H9 (cell line): ENCODE results near the gene CCDC13. TPM values are rescaled to one million over a fixed set of nuclear protein-coding genes. Genes with fewer than 3 reads are reported as not detected.

Source experiments
- DNase-seq: peaks from one replicate; pipeline ENCODE4 v3.0.0-alpha.2; 2017
- H2AFZ ChIP-seq: one replicate; pipeline ENCODE4 v1.6.1; 2013; ENCODE audit warnings: mild to moderate bottlenecking, low read length, control low read depth, moderate library complexity
- H2AK5ac ChIP-seq: 2 replicates; pipeline ENCODE4 v1.6.1; 2013; ENCODE audit warnings: low read length, control low read depth, mixed read lengths; ENCODE audit not compliant: insufficient read length
- H2BK120ac ChIP-seq: one replicate; pipeline ENCODE4 v1.6.1; 2013; ENCODE audit warnings: low read depth, mild to moderate bottlenecking, low read length, control low read depth, inconsistent platforms; ENCODE audit not compliant: poor library complexity, severe bottlenecking
- H2BK12ac ChIP-seq: 2 replicates; pipeline ENCODE4 v1.6.1; 2013; ENCODE audit warnings: low read length, control low read depth, mixed read lengths, low read depth; ENCODE audit not compliant: insufficient read length
- H2BK15ac ChIP-seq: 2 replicates; pipeline ENCODE4 v1.6.1; 2013; ENCODE audit warnings: low read depth, low read length, control low read depth
- H2BK20ac ChIP-seq: one replicate; pipeline ENCODE4 v1.6.1; 2013; ENCODE audit warnings: low read depth, mild to moderate bottlenecking, low read length, control low read depth, inconsistent platforms; ENCODE audit not compliant: poor library complexity, severe bottlenecking
- H2BK5ac ChIP-seq: 2 replicates; pipeline ENCODE4 v1.6.1; 2013; ENCODE audit warnings: low read length, control low read depth, mixed read lengths; ENCODE audit not compliant: insufficient read length
- H3K14ac ChIP-seq: 2 replicates; pipeline ENCODE4 v1.6.1; 2013; ENCODE audit warnings: low read length, control low read depth; ENCODE audit not compliant: insufficient read depth
- H3K18ac ChIP-seq: 2 replicates; pipeline ENCODE4 v1.6.1; 2013; ENCODE audit warnings: low read depth, mild to moderate bottlenecking, mixed read lengths, low read length, control low read depth; ENCODE audit not compliant: insufficient read length
- H3K23ac ChIP-seq: 2 replicates; pipeline ENCODE4 v1.6.1; 2013; ENCODE audit warnings: low read length, control low read depth, mixed read lengths, low read depth; ENCODE audit not compliant: insufficient read length
- H3K23me2 ChIP-seq: 2 replicates; pipeline ENCODE4 v1.6.1; 2013; ENCODE audit warnings: low read depth, mild to moderate bottlenecking, mixed read lengths, low read length, control low read depth; ENCODE audit not compliant: insufficient read length, poor library complexity, severe bottlenecking
- H3K27ac ChIP-seq: 2 replicates; pipeline ENCODE4 v1.5.1; 2013; ENCODE audit warnings: low read length, control low read depth, mixed read lengths, low read depth; ENCODE audit not compliant: insufficient read length
- H3K27me3 ChIP-seq: 2 replicates; pipeline ENCODE4 v1.6.1; 2013; ENCODE audit warnings: low read length, control low read depth, inconsistent platforms; ENCODE audit not compliant: insufficient read depth
- H3K4ac ChIP-seq: 2 replicates; pipeline ENCODE4 v1.6.1; 2013; ENCODE audit warnings: low read depth, mild to moderate bottlenecking, control low read depth, inconsistent platforms, low read length, moderate library complexity
- H3K4me1 ChIP-seq: 2 replicates; pipeline ENCODE4 v1.6.1; 2013; ENCODE audit warnings: low read length, control low read depth, inconsistent platforms; ENCODE audit not compliant: insufficient read depth
- H3K4me2 ChIP-seq: 2 replicates; pipeline ENCODE4 v1.6.1; 2013; ENCODE audit warnings: low read length, control low read depth, mixed read lengths; ENCODE audit not compliant: insufficient read length, insufficient read depth
- H3K56ac ChIP-seq: 2 replicates; pipeline ENCODE4 v1.6.1; 2013; ENCODE audit warnings: low read depth, mild to moderate bottlenecking, mixed read lengths, low read length, control low read depth; ENCODE audit not compliant: insufficient read length
- H3K79me1 ChIP-seq: 2 replicates; pipeline ENCODE4 v1.6.1; 2013; ENCODE audit warnings: low read depth, mild to moderate bottlenecking, moderate library complexity, low read length, control low read depth, inconsistent platforms; ENCODE audit not compliant: insufficient read depth, poor library complexity, severe bottlenecking
- H3K79me2 ChIP-seq: 2 replicates; pipeline ENCODE4 v1.6.1; 2013; ENCODE audit warnings: low read length, control low read depth, inconsistent platforms; ENCODE audit not compliant: insufficient read depth
- H3K9ac ChIP-seq: 2 replicates; pipeline ENCODE4 v1.6.1; 2013; ENCODE audit warnings: low read length, control low read depth, mixed read lengths; ENCODE audit not compliant: insufficient read length; ENCODE audit errors: extremely low read depth
- H3K9me3 ChIP-seq: one replicate; pipeline ENCODE4 v1.6.1; 2013; ENCODE audit warnings: low read depth, low read length, inconsistent platforms; ENCODE audit not compliant: control insufficient read depth
- H3T11ph ChIP-seq: one replicate; pipeline ENCODE4 v1.6.1; 2013; ENCODE audit warnings: mild to moderate bottlenecking, low read length, control low read depth, inconsistent platforms
- H4K20me1 ChIP-seq: one replicate; pipeline ENCODE4 v1.6.1; 2013; ENCODE audit not compliant: control insufficient read depth, insufficient read length, insufficient read depth
- H4K5ac ChIP-seq: 2 replicates; pipeline ENCODE4 v1.6.1; 2013; ENCODE audit warnings: low read depth, mild to moderate bottlenecking, mixed read lengths, low read length, control low read depth; ENCODE audit not compliant: insufficient read length
- H4K8ac ChIP-seq: replicated peaks from 2 replicates; pipeline ENCODE4 v1.6.1; 2013; ENCODE audit warnings: low read length, control low read depth, mixed read lengths, low read depth; ENCODE audit not compliant: insufficient read length
- H4K91ac ChIP-seq: 2 replicates; pipeline ENCODE4 v1.6.1; 2013; ENCODE audit warnings: low read depth, mild to moderate bottlenecking, moderate library complexity, mixed read lengths, low read length, control low read depth; ENCODE audit not compliant: insufficient read length
- H3K27ac Mint-ChIP-seq, 3 experiments: 2 replicates in 2 of 3; 3 replicates in 1 of 3; pipeline ENCODE4 v1.8.0; 2020 to 2021; ENCODE audit warnings: mixed read lengths in 3 of 3, mild to moderate bottlenecking in 1 of 3, moderate library complexity in 1 of 3
- H3K27me3 Mint-ChIP-seq: 2 replicates; pipeline ENCODE4 v1.8.0; 2021; ENCODE audit warnings: low read depth, mild to moderate bottlenecking, moderate library complexity, mixed read lengths
- H3K36me3 Mint-ChIP-seq, 3 experiments: 2 replicates in 2 of 3; 3 replicates in 1 of 3; pipeline ENCODE4 v1.8.0; 2020 to 2021; ENCODE audit warnings: low read depth in 3 of 3, mixed read lengths in 3 of 3; ENCODE audit not compliant: insufficient read depth in 1 of 3
- H3K4me1 Mint-ChIP-seq, 2 experiments: 2 replicates each; pipeline ENCODE4 v1.8.0; 2020; ENCODE audit warnings: mixed read lengths in 2 of 2
- H3K4me3 Mint-ChIP-seq, 2 experiments: 2 replicates in 1 of 2; 3 replicates in 1 of 2; pipeline ENCODE4 v1.8.0; 2020 to 2021; ENCODE audit warnings: mild to moderate bottlenecking in 2 of 2, mixed read lengths in 2 of 2, moderate library complexity in 1 of 2
- H3K9me3 Mint-ChIP-seq, 2 experiments: 2 replicates in 1 of 2; 3 replicates in 1 of 2; pipeline ENCODE4 v1.8.0; 2020; ENCODE audit warnings: mild to moderate bottlenecking in 2 of 2, mixed read lengths in 2 of 2, moderate library complexity in 1 of 2
- WGBS: extraction: QIAGEN DNeasy Blood & Tissue Kit; methylation state at CpG from one replicate; pipeline ENCODE4 v1.1.7; 2013; ENCODE audit warnings: missing lambda C conversion rate, low lambda C conversion rate, mixed read lengths; ENCODE audit not compliant: insufficient read length; ENCODE audit errors: extremely low coverage; 5-methylcytosine and 5-hydroxymethylcytosine counted together
- total RNA-seq: library from RNA; stranded (reverse); gene quantifications from 2 replicates; pipeline ENCODE4 v1.2.1, GENCODE V29; 2021
- TF ChIP-seq, protein P1 (sequence below): fragments of 200-600 bp; sonication (generic); conservative IDR thresholded peaks from 3 replicates; pipeline ENCODE4 v1.8.0; 2021; ENCODE audit warnings: antibody characterized with exemption, mild to moderate bottlenecking

Gene CCDC13
- total RNA-seq, 1 experiment from 2014 or later = not detected

DNA sequence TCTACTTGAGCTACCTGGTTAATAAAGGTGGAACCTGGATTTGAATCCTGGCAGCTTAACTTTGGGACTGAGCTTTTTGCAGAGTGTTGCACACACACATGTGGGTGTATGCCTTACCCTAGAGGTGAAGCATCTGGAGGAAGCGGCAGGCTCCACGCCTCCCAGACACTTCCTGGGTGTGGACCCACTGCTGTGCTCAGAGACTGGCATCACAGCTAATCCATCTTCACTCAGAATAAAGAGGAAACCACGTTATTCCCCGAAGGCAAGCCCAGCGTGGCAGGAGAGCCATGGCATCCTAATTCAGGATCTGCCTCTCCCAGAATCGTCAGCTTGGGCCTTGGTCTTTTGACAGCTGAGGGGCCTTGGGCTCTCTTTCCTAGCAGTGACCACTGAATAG lies 25.5 kb downstream of the CCDC13 start:
- H2BK12ac ChIP-seq = no peak overlapping the region
- no peaks in the 10 kb centered on the region for H3K9me3 ChIP-seq
- no peak overlapping the region for H3T11ph ChIP-seq
- no peak overlapping the region for H3K14ac ChIP-seq
- H4K5ac ChIP-seq = no peak overlapping the region
- H3K4me1 Mint-ChIP-seq = peaks cover 29 to 31% of the 10 kb centered on the region in 2 experiments
- H3K9ac ChIP-seq = no peak overlapping the region
- H3K36me3 Mint-ChIP-seq = no peaks in the 10 kb centered on the region
- H3K4ac ChIP-seq = no peak overlapping the region
- no peak overlapping the region for H3K18ac ChIP-seq
- H4K91ac ChIP-seq = no peak overlapping the region
- H3K27me3 ChIP-seq = no peaks in the 10 kb centered on the region
- no peak overlapping the region for H2BK20ac ChIP-seq
- peaks cover 18% of the 10 kb centered on the region for H3K27me3 Mint-ChIP-seq
- H4K8ac ChIP-seq = no peak overlapping the region
- no peak overlapping the region for H3K4me2 ChIP-seq
- no peaks in the 10 kb centered on the region for H3K79me2 ChIP-seq
- no peak overlapping the region for H3K23ac ChIP-seq
- H3K56ac ChIP-seq = no peak overlapping the region
- H4K20me1 ChIP-seq = no peaks in the 10 kb centered on the region
- no CpG with 5 or more reads among the region's 6 CpGs for WGBS
- H3K23me2 ChIP-seq = no peaks in the 10 kb centered on the region
- H3K4me3 Mint-ChIP-seq = no peak overlapping the region
- H2BK15ac ChIP-seq = no peak overlapping the region
- TF ChIP-seq, protein P1, sequence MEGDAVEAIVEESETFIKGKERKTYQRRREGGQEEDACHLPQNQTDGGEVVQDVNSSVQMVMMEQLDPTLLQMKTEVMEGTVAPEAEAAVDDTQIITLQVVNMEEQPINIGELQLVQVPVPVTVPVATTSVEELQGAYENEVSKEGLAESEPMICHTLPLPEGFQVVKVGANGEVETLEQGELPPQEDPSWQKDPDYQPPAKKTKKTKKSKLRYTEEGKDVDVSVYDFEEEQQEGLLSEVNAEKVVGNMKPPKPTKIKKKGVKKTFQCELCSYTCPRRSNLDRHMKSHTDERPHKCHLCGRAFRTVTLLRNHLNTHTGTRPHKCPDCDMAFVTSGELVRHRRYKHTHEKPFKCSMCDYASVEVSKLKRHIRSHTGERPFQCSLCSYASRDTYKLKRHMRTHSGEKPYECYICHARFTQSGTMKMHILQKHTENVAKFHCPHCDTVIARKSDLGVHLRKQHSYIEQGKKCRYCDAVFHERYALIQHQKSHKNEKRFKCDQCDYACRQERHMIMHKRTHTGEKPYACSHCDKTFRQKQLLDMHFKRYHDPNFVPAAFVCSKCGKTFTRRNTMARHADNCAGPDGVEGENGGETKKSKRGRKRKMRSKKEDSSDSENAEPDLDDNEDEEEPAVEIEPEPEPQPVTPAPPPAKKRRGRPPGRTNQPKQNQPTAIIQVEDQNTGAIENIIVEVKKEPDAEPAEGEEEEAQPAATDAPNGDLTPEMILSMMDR = no peak
- no peaks in the 10 kb centered on the region for H3K79me1 ChIP-seq
- H3K27ac ChIP-seq = no peak overlapping the region
- no peak overlapping the region for H2AK5ac ChIP-seq
- no peaks in the 10 kb centered on the region for H3K4me1 ChIP-seq
- no peak overlapping the region for H2BK120ac ChIP-seq
- H2BK5ac ChIP-seq = no peak overlapping the region
- no peak overlapping the region for H3K27ac Mint-ChIP-seq
- H3K9me3 Mint-ChIP-seq = no peaks in the 10 kb centered on the region
- no peak overlapping the region for H2AFZ ChIP-seq
- DNase-seq = peak; percentile 6
